Ovary (tissue), 3 donors: ENCODE results near the gene COG3.
"Not testable (repeated sequence)": the region's sequence is repeated elsewhere in the genome, so short reads cannot be mapped to it uniquely, and the experiment has no call there.

Experiments used
- POLR2A ChIP-seq: fragments of 450-650 bp; IDR thresholded peaks from one replicate; pipeline ENCODE4 v1.6.1; 2017; ENCODE audit warnings: antibody characterized with exemption, mild to moderate bottlenecking, moderate library complexity
- TF ChIP-seq, protein P1 (sequence below), 3 donors: fragments of 450-650 bp in 2 of 3; fragments of 200-600 bp in 1 of 3; IDR thresholded peaks; one replicate each; pipeline versions ENCODE4 v1.5.1 to v1.8.0; 2016 to 2022; ENCODE audit warnings: antibody characterized with exemption in 3 of 3, mild to moderate bottlenecking in 1 of 3
- donor health status: DM: no; HTN: no; CAD: no.

DNA sequence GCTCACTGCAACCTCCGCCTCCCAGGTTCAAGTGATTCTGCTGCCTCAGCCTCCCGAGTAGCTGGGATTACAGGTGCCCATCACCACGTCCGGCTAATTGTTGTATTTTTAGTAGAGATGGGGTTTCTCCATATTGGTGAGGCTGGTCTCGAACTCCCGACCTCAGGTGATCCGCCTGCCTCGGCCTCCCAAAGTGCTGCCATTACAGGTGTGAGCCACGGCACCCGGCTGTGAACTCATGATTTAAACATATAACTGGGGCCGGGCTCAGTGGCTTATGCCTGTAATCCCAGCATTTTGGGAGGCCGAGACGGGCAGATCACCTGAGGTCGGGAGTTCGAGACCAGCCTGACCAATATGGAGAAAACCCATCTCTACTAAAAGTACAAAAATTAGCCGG, 45.4 kb upstream of the COG3 start:
- TF ChIP-seq, protein P1, sequence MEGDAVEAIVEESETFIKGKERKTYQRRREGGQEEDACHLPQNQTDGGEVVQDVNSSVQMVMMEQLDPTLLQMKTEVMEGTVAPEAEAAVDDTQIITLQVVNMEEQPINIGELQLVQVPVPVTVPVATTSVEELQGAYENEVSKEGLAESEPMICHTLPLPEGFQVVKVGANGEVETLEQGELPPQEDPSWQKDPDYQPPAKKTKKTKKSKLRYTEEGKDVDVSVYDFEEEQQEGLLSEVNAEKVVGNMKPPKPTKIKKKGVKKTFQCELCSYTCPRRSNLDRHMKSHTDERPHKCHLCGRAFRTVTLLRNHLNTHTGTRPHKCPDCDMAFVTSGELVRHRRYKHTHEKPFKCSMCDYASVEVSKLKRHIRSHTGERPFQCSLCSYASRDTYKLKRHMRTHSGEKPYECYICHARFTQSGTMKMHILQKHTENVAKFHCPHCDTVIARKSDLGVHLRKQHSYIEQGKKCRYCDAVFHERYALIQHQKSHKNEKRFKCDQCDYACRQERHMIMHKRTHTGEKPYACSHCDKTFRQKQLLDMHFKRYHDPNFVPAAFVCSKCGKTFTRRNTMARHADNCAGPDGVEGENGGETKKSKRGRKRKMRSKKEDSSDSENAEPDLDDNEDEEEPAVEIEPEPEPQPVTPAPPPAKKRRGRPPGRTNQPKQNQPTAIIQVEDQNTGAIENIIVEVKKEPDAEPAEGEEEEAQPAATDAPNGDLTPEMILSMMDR (IDR thresholded peaks at IDR 0.05) = not testable (repeated sequence)
- TF ChIP-seq POLR2A = not testable (repeated sequence)
